GM21423 (cell line): ENCODE data around the gene EDNRA.
A peak's percentile ranks its signal among the peaks of the same experiment; 100 is the strongest.

Experiments
- ATAC-seq: cut with Tn5 transposase; IDR thresholded peaks from one replicate; pipeline ENCODE4 v1.9.1; 2021; ENCODE audit warnings: mild to moderate bottlenecking, moderate library complexity; ENCODE audit not compliant: unreplicated experiment

EDNRA gene

DNA sequence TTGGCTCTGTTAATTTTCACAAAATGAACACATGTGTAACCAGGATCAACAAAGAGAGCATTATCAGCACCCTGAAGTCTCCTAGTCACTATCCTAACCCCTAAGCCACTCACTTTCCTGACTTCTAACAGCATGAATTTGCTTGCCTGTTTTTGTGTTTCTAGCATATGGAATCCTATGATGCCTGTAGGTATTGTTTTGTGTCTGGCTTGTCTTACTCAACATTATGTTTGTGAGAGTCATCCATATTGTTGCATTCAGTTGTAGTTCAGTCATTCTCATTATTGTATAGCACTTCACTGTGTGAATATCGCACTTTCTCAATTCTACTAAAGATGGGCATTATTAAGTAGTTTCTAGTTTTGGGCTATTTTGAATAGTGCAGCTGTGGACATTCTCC lies 15.6 kb downstream of the EDNRA start:
- no peak for ATAC-seq

DNA sequence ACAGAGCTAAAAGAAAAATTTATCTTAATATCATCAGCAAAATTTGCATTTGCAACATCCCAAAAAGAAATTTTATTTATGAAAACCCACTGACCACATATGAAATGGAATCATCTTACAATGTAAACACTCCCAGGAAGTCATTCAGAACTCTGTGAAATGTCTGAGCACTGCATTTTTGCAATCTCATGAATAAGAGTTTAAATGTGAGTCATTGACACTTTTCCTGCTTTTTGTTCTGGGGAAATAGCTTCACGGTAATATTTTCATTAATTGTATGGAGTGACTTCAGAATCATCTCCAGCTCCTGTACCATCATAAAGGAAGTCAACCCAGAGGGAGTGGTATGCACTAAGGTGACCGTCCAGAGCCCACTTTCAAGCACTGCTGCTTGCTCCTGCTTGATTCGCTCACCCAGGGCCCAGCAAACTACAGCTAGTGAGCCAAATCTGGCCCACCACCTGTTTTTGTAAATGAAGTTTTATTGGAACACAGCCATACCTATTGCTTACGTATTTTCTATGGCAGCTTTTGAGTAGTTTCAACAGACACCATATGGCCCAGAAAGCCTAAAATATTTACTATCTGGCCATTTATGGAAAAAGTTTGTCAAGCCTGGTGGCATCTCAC lies 17.2 kb downstream of the EDNRA start:
- no peak for ATAC-seq

DNA sequence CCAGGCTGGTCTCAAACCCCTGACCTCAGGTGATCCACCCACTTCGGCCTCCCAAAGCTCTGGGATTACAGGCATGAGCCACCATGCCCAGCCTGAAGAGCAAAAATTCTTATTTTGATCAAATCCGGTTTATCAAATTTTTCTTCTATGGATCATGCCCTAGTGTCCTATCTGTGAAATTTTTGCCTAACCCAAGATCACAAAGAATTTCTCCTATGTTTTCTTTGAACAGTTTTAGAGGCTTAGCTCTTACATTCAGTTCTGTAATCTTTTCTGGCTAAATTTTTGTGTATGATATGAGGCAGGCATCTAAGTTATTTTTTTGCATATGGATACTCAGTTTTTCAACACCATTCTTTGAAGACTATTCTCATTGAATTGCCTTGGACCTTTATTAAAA lies 27.4 kb downstream of the EDNRA start:
- no peak for ATAC-seq

DNA sequence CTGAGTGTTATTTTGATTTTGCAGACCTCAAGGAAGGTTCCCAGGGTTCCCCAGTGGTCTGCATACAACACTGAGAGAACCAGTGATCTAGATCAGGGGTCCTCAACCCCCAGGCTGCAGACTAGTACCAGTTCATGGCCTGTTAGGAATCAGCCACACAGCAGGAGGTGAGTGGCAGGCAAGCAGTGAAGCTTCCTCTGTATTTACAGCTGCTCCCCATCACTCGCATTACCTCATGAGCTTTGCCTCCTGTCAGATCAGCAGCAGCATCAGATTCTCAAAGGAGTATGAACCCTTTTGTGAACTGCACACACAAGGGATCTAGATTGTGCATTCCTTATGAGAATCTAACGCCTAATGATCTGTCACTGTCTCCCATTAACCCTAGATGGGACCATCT lies 28.5 kb downstream of the EDNRA start:
- no peak for ATAC-seq

DNA sequence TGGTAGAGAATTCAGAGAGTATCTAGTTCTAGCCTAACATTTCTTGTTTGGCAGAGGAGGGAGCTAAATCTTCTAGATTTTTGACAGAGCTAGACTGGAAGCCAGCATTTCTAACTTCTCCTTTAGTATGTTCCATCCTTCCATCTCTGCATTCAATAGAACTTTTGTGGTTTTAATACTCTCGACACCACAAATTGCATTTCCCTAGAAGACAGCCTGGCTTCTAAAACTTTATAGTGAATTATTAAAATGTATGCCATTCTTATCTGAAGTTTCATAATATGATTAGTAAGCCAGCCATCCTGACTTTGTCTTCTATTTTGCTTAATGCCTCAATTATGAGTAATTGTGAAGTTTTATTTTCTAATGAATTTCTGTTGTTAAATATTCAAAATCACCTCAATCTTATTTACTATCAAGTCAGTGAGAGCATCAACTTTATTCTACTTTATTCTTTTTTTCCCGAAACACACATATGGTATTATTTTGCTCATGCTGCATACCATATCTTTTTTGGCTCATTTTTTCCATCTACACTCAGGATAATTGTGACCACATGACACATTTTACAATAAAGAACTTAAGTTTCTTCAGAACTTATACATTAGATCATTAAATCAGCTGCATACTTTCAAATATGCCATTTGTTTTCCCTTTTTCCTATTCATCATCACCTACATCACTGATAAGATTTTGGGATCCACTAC lies 30.2 kb downstream of the EDNRA start:
- ATAC-seq: no peak

DNA sequence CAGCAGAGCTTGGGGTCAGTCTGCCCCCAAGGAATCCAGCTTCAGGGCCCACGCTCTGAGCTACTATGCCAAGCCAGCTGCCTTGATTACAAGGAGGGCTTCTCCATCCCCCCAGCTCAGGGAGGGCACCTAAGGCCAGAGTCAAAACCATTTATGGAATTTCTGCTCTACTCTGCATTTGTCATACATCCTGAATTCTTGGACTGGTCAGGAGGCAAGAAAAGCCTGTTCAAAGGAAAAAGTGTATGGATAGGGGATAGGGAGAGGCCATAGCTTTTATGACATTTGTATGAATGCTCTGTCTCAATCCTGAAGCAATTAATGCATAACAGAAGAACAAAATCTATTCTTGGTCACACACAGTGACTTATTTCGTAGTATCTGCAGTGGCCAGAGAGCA lies 32.2 kb downstream of the EDNRA start:
- no peak for ATAC-seq

DNA sequence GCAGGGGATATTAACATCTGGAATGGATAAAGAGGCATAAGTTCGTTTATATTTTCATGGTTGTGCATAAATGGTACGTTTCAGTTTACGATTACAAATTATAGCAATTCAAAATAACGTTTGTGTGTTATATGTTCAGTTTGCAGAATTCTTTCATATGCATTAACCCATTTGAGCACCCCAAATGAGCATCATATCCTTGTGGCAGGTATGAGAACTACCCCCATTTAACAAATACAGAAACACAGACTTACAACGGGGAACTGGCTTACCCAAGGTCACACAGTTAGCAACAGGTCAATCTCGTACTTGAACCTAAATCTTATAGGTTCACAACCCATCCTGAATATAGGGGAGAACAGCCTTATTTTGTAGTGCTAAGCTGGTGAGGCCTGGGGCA lies 33.1 kb downstream of the EDNRA start:
- no peak for ATAC-seq

DNA sequence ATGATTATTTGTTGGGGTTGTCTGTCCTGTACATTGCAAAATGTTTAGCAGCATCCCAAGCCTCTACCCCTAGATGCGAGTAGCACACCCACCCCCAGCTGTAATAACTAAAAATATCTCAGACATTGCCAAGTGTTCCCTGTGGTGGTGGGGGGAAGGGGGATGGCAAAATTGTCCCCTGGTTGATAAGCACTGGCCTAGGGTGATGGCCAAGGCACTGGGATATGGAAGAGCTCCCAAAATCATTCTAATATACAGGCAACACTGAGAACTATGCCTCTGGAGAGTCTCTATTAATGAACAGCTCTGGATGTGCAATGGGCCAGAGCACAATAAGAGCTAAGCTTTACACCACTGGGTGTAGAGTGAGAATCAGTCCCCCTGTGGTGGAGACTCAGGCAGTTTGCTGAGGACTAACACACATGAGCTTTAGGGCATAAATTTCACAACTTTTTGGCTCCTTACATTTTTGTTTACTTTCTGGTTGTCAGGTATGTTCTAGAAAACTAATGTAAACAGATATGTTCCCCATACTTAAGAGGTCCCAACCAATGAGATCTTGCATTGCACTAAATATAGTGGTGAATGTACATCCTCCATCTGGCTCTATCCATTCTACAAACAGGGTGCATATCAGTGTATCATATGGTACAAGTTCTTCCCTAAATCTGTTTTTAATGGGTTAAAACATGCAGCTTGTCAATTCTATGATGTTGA lies 34.5 kb downstream of the EDNRA start:
- ATAC-seq: no peak

DNA sequence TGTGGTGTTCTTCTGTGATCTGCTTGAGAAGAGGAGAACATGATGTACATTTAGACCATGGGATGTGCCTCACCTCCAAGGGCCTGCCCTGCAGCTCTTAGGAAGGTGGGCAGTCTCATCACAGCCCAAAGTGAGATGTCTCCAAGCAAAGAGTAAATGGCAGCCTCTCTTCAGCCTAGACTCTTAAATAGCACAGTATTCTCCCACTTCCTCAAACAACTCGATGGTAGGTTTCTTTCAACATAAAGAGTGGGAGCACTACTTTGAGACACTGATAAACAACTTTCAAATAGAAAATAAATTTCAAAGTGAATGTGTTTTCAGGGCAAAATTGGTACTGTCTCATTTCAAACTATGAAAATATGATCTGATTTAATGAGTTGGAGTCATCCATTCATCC lies 35.2 kb downstream of the EDNRA start:
- no peak for ATAC-seq

DNA sequence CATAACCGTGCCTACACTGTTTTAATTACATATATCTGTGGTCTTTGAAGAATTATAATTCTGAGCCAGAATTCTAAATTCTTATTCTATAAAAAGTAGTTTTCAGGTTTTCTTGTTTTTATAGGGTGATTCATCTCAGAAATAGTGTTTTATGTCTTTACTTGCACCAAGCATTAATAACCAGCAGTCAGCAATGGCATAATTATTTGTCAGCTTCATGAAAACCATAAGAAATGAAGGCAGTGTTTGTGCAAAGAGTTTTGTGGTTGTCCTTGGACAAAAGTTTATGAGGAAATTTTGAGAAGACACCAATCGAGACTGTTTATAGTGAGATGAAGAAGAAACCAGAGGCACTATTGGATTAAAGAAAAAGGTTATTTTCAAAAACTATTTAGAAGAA lies 37.2 kb downstream of the EDNRA start:
- ATAC-seq: no peak

DNA sequence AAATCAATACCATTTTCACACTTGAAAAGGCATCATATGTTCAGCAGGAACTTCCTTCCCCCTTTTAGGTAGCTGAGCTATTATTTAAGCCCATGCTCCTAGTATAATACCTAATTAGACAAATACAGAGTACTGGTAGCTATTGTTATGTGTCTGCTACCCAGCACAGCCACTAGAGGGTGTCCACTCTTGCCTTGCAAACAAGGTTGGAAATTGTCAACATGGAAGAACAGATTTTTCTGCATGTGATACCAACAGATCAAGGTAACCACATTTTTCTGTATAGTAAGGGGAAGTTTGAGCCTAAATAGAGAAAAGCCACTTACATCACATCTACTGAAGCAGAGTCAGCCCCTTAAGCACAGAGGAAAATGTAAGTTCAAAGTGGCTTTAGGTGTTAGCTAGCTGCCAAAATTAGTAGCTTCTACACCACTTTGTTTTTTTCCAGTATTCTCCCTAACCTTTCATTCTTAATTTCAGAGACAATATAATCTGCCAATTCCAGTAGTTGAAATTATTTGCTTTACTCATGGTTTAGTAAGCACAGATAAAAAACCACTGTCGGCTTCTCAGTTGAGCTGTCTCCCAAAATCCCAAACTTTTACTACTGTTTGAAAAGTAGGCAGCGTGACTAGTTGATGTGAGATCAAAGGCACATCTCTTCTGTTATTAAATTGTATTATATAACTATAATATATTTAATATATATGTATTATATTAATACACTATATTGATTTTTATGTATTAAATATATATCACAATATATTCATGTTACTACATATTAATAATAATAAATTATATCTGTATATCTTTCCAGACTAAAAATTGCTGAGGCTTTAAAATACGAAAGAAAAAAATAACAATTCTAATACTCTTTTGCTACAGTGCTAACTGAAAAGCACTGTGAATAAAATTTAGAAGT lies 38.2 kb downstream of the EDNRA start:
- peak; percentile 90 for ATAC-seq

DNA sequence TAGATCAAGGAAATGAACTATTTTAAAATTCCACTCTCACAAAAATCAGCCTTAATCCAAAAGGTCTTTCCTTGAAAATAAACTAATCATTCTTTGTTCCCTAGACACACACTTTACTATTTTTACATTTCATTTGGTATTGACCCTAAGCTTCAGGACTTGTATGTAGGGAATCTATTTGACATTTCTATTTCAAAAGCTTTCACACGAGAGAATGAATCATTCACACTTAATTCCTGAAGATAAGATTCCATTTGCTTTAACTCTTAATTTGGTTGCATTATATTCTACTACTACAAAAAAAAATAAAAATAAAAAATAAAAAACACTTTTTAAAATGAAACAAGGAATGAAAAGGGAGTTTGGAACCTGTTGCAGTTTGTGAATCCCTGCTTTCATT lies 43.7 kb downstream of the EDNRA start:
- no peak for ATAC-seq

DNA sequence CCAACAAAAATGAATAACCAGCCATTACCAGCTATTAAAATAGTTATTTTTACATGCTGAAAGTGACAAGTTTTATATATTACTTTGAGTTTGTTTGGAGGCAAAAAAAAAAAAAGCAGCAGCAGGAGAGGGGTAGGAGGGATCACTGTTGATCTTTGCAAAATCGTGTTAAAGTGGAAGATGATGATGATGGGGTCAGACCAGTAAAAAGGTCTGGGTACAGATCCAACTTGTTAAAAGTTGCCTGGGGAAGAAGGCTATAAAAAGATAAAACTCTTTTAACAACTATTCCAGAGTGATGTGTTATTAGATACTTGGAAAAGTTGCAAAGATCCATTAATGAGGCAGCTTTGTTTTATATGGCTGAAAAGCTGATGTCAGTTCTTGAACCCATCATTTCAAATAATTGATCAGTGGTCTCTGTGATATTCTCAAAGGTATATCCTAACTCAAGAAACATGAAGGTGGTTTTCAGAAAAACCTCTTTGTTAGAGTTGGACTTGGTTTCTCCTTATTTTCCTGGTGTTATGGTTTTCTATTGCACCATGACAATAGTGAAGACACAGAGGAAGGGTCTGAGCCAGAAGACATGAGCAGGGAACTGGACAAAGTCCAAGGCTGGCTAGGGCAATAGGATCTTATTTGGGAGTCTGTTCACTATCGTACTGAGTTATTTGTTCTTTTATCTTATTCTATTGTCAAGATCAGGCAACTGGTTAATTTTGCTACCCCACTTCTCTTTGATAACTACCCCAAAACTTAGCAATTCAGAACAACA lies 44.8 kb downstream of the EDNRA start:
- ATAC-seq: no peak

DNA sequence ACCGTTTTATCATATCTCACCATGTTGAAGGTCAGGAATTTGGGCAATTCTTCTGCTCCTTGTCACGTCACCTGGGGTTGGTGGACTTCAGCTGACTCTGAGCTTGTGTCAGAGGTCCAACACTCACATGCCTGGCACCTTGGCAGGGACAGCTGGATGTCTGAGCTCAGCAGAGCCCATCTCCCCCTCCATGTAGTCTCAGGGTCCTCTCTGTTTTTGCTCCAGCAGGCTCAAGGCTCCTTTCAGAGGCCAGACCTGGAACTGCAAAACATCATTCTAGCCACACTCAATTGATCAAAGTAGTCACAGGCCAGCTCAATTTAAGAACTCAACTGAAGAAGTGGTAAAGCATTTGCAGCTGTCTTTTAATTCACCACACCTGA lies 45.4 kb downstream of the EDNRA start:
- ATAC-seq: no peak

DNA sequence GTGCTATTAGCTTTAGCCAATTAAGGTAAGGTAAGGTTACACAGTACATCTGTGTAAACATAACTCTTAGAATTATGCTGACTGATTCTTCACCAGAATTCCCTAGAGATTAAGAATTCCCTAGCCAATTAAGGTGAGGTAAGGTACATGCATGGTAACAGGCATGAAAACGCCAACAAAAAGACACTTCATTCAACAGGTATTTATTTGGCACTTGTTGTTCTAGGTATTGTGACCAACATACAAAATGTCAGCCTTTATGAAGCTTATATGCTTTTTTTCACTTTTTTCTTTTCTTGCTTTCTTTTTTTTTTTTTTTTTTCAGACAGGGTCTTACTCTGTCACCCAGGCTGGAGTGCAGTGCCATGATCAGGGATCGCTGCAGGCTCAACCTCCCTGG lies 47.2 kb downstream of the EDNRA start:
- ATAC-seq: no peak

DNA sequence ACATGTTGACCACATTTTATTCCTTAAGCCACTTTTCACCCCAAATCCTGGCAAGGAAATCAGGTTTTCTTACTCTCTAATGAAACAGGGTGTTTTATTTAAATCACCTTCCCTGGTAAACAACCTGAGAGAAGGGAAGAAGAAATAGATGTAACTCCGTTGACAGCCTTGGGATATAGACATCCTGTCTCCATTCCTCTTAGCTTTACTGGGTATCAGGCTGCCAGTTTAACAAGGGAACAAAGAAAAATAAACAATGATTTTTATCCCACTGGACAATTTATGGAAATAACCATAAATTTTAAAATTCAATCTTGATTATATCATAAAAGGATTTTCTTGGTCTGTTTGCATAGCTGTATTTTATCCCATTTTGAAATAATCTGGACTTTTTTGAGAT lies 49.2 kb downstream of the EDNRA start:
- no peak for ATAC-seq

DNA sequence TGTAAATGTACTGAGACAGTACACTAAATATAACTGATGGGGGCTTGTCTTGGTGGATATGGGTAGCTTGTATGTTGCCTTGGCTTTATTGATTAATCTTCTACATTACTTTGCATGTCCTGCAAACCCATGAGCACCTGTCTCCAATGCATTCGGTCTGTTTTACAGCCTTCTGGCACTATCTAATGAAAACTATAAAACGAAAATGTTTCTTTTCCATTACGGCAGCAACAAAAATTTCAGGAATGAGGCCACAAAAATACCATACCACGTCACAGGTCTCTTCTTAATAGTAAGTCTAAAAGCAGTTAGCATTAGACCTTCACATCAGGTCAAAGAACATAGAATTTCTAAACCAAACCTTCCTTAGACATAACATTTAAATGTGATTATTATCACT lies 49.8 kb downstream of the EDNRA start:
- no peak for ATAC-seq

DNA sequence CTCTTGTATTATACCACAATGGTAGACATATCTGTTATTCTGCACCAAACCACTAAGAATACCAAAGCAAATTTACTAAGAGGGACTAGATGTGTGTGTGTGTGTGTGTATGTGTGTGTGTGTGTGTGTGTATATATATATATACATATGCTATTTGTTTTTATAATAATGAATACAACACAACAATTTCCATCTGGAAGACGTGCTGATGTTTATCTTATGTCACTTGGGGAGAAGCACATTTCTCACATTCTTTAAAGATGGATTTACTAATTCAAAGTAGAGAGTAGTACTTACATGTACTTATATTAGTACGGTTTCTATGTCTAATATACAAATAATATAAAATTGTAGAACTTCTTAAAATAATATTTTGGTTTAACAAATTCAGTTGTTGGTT lies 52.0 kb downstream of the EDNRA start:
- ATAC-seq: no peak

DNA sequence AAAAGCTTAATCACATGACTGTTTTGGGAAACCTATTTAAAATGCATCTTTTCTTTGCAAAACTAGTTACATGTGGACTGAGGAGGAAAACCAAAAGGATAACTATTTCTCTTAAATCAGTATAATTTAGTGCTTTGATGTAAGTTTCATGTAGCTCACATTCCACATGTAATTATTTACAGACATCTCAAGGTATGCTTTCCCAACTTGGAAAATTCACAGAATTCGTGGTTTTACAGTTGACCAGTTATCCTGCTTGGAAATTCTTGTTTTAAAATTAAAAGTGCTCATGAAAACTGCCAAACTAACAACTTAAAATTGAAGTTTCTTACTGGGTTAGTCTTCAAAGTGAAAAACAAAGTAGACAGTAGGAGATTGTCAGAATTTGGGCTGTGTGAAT lies 52.4 kb downstream of the EDNRA start:
- ATAC-seq: no peak

DNA sequence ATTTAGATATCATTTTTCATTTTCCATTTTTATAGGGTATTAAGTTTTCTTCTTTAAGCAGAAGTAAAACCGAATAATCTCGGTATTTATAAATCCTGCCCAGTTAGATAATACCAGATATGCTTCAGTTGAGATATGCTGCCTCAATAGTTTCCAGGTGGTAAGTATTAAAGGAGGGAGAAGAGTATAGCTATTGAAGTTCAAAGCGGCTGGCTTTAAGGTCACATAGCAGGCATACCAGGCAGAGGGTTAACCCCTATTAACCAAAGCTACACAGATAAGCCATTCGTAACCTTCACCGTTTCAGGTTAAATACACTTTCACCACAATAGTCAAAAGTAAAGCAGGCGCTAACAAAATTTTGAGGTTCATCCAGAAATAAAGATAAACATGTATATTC lies 54.2 kb downstream of the EDNRA start:
- no peak for ATAC-seq

DNA sequence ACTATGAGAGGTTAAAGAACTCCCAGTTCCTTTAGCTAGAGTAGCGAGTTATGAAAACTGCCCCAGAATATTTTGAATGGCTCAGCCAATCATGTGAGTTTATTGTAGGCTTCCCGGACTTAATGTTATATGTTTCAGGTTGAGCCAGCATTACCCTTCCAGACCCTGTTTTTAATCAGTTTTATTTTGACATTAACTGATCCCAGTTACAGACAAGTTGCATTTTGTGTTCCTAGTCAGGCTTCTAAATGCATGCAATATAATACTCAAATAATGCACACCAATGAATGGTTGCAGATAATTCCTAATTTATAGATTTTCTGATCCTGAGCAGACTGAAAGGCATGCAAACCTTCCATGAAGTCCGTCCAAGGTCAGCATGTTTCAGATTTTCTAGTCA lies 57.8 kb downstream of the EDNRA start:
- no peak for ATAC-seq
